HCT116 (cell line): ENCODE measurements around the gene METTL26. TPM values are rescaled to one million over a fixed set of nuclear protein-coding genes. Genes with fewer than 3 reads are reported as not detected.
"Not testable (repeated sequence)": the region's sequence is repeated elsewhere in the genome, so short reads cannot be mapped to it uniquely, and the experiment has no call there.

Experiments used
- ATAC-seq: fragments of 200-7000 bp; cut with Tn5 transposase; 2 replicates; pipeline ENCODE4 v1.9.1; 2020; ENCODE audit warnings: mild to moderate bottlenecking, moderate library complexity
- BruUV-seq: library from RNA; stranded (reverse); fragments of 400-500 nt; replicated peaks from 2 replicates; lab custom pipeline; 2021; lab: Mats Ljungman, UMichigan
- CTCF ChIA-PET: fragments of 300-600 bp; sonication (Branson Sonifier 250); formaldehyde crosslinking; loops from one replicate; lab custom pipeline; 2021; ENCODE audit warnings: antibody characterized with exemption; lab: Charles Lee
- POLR2A ChIA-PET: fragments of 300-600, 350-600 bp; sonication (Branson Sonifier 250); formaldehyde crosslinking; loops from one replicate; lab custom pipeline; 2021; ENCODE audit warnings: antibody characterized with exemption; lab: Charles Lee
- RAD21 ChIA-PET, 2 experiments: fragments of 300-600 bp; sonication (Branson Sonifier 250); formaldehyde crosslinking; loops; one replicate each; lab custom pipeline; 2023; ENCODE audit warnings: low total read pairs in 2 of 2; ENCODE audit not compliant: uncharacterized antibody in 2 of 2, unreplicated experiment in 2 of 2, low non-redundant PET in 1 of 2; lab: Charles Lee
- DNase-seq: peaks from one replicate; pipeline ENCODE4 v3.0.0-alpha.2; 2010; ENCODE audit warnings: low read depth, low spot score
- H2AFZ ChIP-seq: fragments of 200-600 bp; shearing (Covaris generic), sonication (generic); 2 replicates; pipeline ENCODE4 v1.6.1; 2017; ENCODE audit warnings: low read depth, mixed run types, mixed read lengths, antibody characterized with exemption, low read length; ENCODE audit not compliant: poor library complexity, severe bottlenecking
- H3K27ac ChIP-seq: 2 replicates; pipeline ENCODE4 v1.5.1; 2012; ENCODE audit warnings: low read depth, low read length
- H3K27me3 ChIP-seq: fragments of 200-600 bp; sonication (generic); 2 replicates; pipeline ENCODE4 v1.6.1; 2016; ENCODE audit warnings: mixed run types, low read length, mixed read lengths; ENCODE audit not compliant: insufficient read depth
- H3K36me3 ChIP-seq, 2 experiments: fragments of 200-500 bp in 1 of 2; fragments of 200-600 bp in 1 of 2; sonication (Bioruptor generic) in 1 of 2; sonication (generic) in 1 of 2; 2 replicates each; pipeline versions ENCODE4 v1.5.1 to v1.6.1; 2014 to 2016; ENCODE audit warnings: low read length in 2 of 2, inconsistent platforms in 1 of 2, mixed read lengths in 1 of 2, mixed run types in 1 of 2; ENCODE audit not compliant: insufficient read depth in 2 of 2, control insufficient read depth in 1 of 2
- H3K4me1 ChIP-seq, 2 experiments: fragments of 200-600 bp in 1 of 2; sonication (generic) in 1 of 2; 2 replicates each; pipeline versions ENCODE4 v1.5.1 to v1.6.1; 2012 to 2017; ENCODE audit warnings: low read length in 2 of 2, inconsistent platforms in 1 of 2, mild to moderate bottlenecking in 1 of 2, mixed read lengths in 1 of 2, mixed run types in 1 of 2, moderate library complexity in 1 of 2; ENCODE audit not compliant: insufficient read depth in 2 of 2, control insufficient read depth in 1 of 2
- H3K4me2 ChIP-seq: fragments of 200-600 bp; sonication (generic); 2 replicates; pipeline ENCODE4 v1.6.1; 2017; ENCODE audit warnings: mixed run types, low read length, mixed read lengths
- H3K4me3 ChIP-seq, 2 experiments: fragments of 200-600 bp in 1 of 2; sonication (generic) in 1 of 2; replicated peaks in 1 of 2; 2 replicates each; pipeline ENCODE4 v1.5.1; 2011 to 2016; ENCODE audit warnings: low read length in 2 of 2, control low read depth in 1 of 2, low read depth in 1 of 2, mild to moderate bottlenecking in 1 of 2, mixed read lengths in 1 of 2, mixed run types in 1 of 2
- H3K79me2 ChIP-seq: fragments of 200-600 bp; sonication (generic); 2 replicates; pipeline ENCODE4 v1.6.1; 2017; ENCODE audit warnings: mild to moderate bottlenecking, mixed run types, low read length, moderate library complexity, mixed read lengths; ENCODE audit not compliant: insufficient read depth
- H3K9ac ChIP-seq: fragments of 200-600 bp; sonication (generic); 2 replicates; pipeline ENCODE4 v1.6.1; 2016; ENCODE audit warnings: low read length, mixed read lengths
- H3K9me2 ChIP-seq: fragments of 200-600 bp; sonication (generic), shearing (Covaris generic); 2 replicates; pipeline ENCODE4 v1.6.1; 2017; ENCODE audit warnings: mixed run types, mild to moderate bottlenecking, moderate library complexity; ENCODE audit not compliant: insufficient read depth
- H3K9me3 ChIP-seq, 2 experiments: fragments of 200-500 bp in 1 of 2; fragments of 200-600 bp in 1 of 2; sonication (Bioruptor generic) in 1 of 2; sonication (generic) in 1 of 2; 2 replicates each; pipeline ENCODE4 v1.6.1; 2014 to 2017; ENCODE audit warnings: low read length in 2 of 2, mixed read lengths in 2 of 2, inconsistent platforms in 1 of 2, low read depth in 1 of 2, mild to moderate bottlenecking in 1 of 2, mixed run types in 1 of 2, moderate library complexity in 1 of 2; ENCODE audit not compliant: control insufficient read depth in 1 of 2, insufficient read depth in 1 of 2
- H4K20me1 ChIP-seq: fragments of 200-600 bp; sonication (generic), shearing (Covaris generic); 2 replicates; pipeline ENCODE4 v1.6.1; 2017; ENCODE audit warnings: mixed run types, mild to moderate bottlenecking, moderate library complexity; ENCODE audit not compliant: insufficient read depth
- CBX3 ChIP-seq: IDR thresholded peaks from 2 replicates; pipeline ENCODE4 v1.6.1; 2012; ENCODE audit warnings: low read depth
- EZH2 ChIP-seq: fragments of 200-600 bp; sonication (generic); IDR thresholded peaks from 2 replicates; pipeline ENCODE4 v1.6.1; 2017; ENCODE audit warnings: antibody characterized with exemption, mixed run types
- JUND ChIP-seq: IDR thresholded peaks from 2 replicates; pipeline ENCODE4 v1.6.1; 2012
- SIN3A ChIP-seq: IDR thresholded peaks from 2 replicates; pipeline ENCODE4 v1.6.1; 2012; ENCODE audit warnings: low read depth
- SP1 ChIP-seq: IDR thresholded peaks from 2 replicates; pipeline ENCODE4 v1.6.1; 2012; ENCODE audit warnings: low read depth
- ZFX ChIP-seq: fragments of 450-650 bp; IDR thresholded peaks from 2 replicates; pipeline ENCODE4 v1.6.1; 2017
- ZNF274 ChIP-seq: fragments of 200-500 bp; sonication (Bioruptor generic); IDR thresholded peaks from 2 replicates; pipeline ENCODE4 v1.6.1; 2014; ENCODE audit warnings: mild to moderate bottlenecking, low read depth, low read length, inconsistent platforms
- intact Hi-C: fragments of 100-400 bp; cut with micrococcal nuclease; formaldehyde crosslinking; loops from 2 replicates; pipeline ENCODE4 v1.10.0; 2022
- total RNA-seq: library from RNA; stranded (reverse); gene quantifications from one replicate; pipeline ENCODE4 v1.2.1, GENCODE V29; 2021; ENCODE audit not compliant: unreplicated experiment
- TF ChIP-seq, protein P1 (sequence below), 3 experiments: fragments of 200-600 bp in 1 of 3; sonication (generic) in 1 of 3; IDR thresholded peaks in 2 of 3; conservative IDR thresholded peaks in 1 of 3; 2 replicates each; pipeline ENCODE4 v1.5.1; 2012 to 2017; ENCODE audit warnings: low read depth in 2 of 3, low read length in 2 of 3, antibody characterized with exemption in 1 of 3, borderline replicate concordance in 1 of 3, control low read depth in 1 of 3, mild to moderate bottlenecking in 1 of 3, mixed read lengths in 1 of 3, mixed run types in 1 of 3, moderate library complexity in 1 of 3; ENCODE audit not compliant: insufficient read depth in 1 of 3
- TF ChIP-seq, protein P2 (sequence below): IDR thresholded peaks from 2 replicates; pipeline ENCODE4 v1.6.1; 2012

The METTL26 gene
- total RNA-seq, 1 experiment from 2014 or later = 85.7 TPM

DNA sequence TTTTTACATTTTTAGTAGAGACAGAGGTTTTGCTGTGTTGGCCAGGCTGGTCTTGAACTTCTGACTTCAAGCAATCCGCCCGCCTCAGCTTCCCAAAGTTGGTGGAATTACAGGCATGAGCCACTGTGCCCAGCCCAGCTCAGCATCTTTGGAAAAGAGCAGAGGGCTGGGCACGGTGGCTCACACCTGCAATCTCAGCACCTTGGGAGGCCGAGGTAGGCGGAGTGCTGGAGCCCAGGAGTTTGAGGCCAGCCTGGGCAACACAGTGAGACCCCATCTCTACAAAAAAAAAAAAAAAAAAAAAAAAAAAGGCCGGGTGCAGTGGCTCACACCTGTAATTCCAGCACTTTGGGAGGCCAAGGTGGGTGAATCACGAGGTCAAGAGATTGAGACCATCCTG is 38.5 kb downstream of the METTL26 start:
- POLR2A ChIA-PET, intact Hi-C loops, H3K27ac ChIP-seq, DNase-seq, H3K9me2 ChIP-seq, CTCF ChIA-PET, H3K4me2 ChIP-seq, H3K36me3 ChIP-seq, H3K9me3 ChIP-seq, H3K9ac ChIP-seq, ATAC-seq, H3K4me3 ChIP-seq, H2AFZ ChIP-seq, H4K20me1 ChIP-seq, BruUV-seq, H3K27me3 ChIP-seq, RAD21 ChIA-PET: not testable (repeated sequence)
- Histone ChIP-seq H3K79me2 (peaks cover 15% of the 10 kb centered on the region; the same call in 1 of the 2 replicates), H3K4me1 (peaks cover 16 to 18% of the 10 kb centered on the region in 2 experiments)

DNA sequence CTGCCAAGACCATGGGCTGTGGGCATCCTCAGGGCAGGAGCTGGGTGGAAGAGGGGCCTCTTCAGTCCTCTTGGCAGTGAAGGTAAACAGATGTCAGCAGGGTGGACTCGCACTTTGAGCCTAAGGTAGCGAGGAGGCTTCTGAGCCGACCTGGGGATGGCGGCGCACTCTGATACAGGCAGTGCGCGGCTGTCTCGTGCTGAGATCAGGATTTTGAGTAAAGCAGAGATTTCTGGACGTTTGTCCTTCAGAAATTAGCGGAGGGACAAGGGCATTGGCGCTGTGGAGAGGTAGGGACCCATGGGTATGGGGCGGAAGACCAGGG is 39.4 kb downstream of the METTL26 start:
- peaks cover 0 to 3% of the 10 kb centered on the region in 2 experiments; a peak in 1 of 4 replicates for H3K36me3 ChIP-seq
- H4K20me1 ChIP-seq = no peaks in the 10 kb centered on the region
- no peak overlapping the region for H2AFZ ChIP-seq
- no peak overlapping the region for H3K27ac ChIP-seq
- BruUV-seq = no TSS peak
- no peaks in the 10 kb centered on the region for H3K9me3 ChIP-seq
- TF ChIP-seq JUND (no peak), ZNF274 (no peak), CBX3 (no peak), ZFX (no peak), SP1 (no peak), EZH2 (no peak), SIN3A (no peak)
- TF ChIP-seq, protein P1, sequence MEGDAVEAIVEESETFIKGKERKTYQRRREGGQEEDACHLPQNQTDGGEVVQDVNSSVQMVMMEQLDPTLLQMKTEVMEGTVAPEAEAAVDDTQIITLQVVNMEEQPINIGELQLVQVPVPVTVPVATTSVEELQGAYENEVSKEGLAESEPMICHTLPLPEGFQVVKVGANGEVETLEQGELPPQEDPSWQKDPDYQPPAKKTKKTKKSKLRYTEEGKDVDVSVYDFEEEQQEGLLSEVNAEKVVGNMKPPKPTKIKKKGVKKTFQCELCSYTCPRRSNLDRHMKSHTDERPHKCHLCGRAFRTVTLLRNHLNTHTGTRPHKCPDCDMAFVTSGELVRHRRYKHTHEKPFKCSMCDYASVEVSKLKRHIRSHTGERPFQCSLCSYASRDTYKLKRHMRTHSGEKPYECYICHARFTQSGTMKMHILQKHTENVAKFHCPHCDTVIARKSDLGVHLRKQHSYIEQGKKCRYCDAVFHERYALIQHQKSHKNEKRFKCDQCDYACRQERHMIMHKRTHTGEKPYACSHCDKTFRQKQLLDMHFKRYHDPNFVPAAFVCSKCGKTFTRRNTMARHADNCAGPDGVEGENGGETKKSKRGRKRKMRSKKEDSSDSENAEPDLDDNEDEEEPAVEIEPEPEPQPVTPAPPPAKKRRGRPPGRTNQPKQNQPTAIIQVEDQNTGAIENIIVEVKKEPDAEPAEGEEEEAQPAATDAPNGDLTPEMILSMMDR (IDR thresholded peaks at IDR 0.05 in 2 of 3, conservative IDR thresholded peaks at IDR 0.05 in 1 of 3; ENCODE audit: borderline replicate concordance in 1 of 3, insufficient read depth in 1 of 3, low read depth in 2 of 3, low read length in 2 of 3) = no peak
- TF ChIP-seq, protein P2, sequence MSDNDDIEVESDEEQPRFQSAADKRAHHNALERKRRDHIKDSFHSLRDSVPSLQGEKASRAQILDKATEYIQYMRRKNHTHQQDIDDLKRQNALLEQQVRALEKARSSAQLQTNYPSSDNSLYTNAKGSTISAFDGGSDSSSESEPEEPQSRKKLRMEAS = no peak
- ChIA-PET POLR2A (no interaction called here), RAD21 (no interaction called here), CTCF (no interaction called here)
- ATAC-seq (no peak), DNase-seq (no peak)
- peaks cover 21% of the 10 kb centered on the region; the same call in 1 of the 2 replicates for H3K79me2 ChIP-seq
- no peaks in the 10 kb centered on the region for H3K27me3 ChIP-seq
- peaks cover 26 to 27% of the 10 kb centered on the region in 2 experiments for H3K4me1 ChIP-seq
- intact Hi-C loops = no loop called here
- H3K4me2 ChIP-seq = no peak overlapping the region
- no peak overlapping the region for H3K9ac ChIP-seq
- H3K9me2 ChIP-seq = no peaks in the 10 kb centered on the region
- no peak overlapping the region for H3K4me3 ChIP-seq
